SKM-1 treated with dmso at 0.1 percent for 144 hours (cell line): ENCODE results near the gene SUSD3.
A peak's percentile ranks its signal among the peaks of the same experiment; 100 is the strongest.
"Not testable (repeated sequence)": the region's sequence is repeated elsewhere in the genome, so short reads cannot be mapped to it uniquely, and the experiment has no call there.

Experiments
- DNase-seq: peaks from one replicate; lab custom pipeline; 2025; ENCODE audit not compliant: unreplicated experiment; lab: John Stamatoyannopoulos, UW

SUSD3 gene

GRCh38 chr9:93091453-93092081 is 33.1 kb downstream of the SUSD3 start:
- no peak for DNase-seq

GRCh38 chr9:93092251-93092991 is 33.9 kb downstream of the SUSD3 start:
- no peak for DNase-seq

GRCh38 chr9:93093127-93093876 is 34.8 kb downstream of the SUSD3 start:
- DNase-seq: no peak

- no peak for DNase-seq
Observed at GRCh38 chr9:93093877-93094657, 35.6 kb downstream of the SUSD3 start.

GRCh38 chr9:93094658-93095204 is 36.2 kb downstream of the SUSD3 start:
- peak; percentile 49 for DNase-seq

GRCh38 chr9:93095205-93096130 is 37.0 kb downstream of the SUSD3 start:
- peak; percentile 90 for DNase-seq

- DNase-seq: no peak
Observed at GRCh38 chr9:93096131-93096802, 37.8 kb downstream of the SUSD3 start, which contains the start of gene CARD19. TSS of gene CARD19 (plus strand) at chr9:93096217. CDS start at chr9:93096346, 129 bp downstream.

- DNase-seq: no peak
Observed at GRCh38 chr9:93096811-93097382, 38.4 kb downstream of the SUSD3 start.

GRCh38 chr9:93097511-93098201 is 39.2 kb downstream of the SUSD3 start:
- DNase-seq: no peak

GRCh38 chr9:93098236-93098946 is 39.9 kb downstream of the SUSD3 start:
- DNase-seq: peak; percentile 26

GRCh38 chr9:93099551-93100275 is 41.2 kb downstream of the SUSD3 start:
- DNase-seq: no peak

GRCh38 chr9:93100276-93100636 is 41.8 kb downstream of the SUSD3 start:
- no peak for DNase-seq

- DNase-seq: not testable (repeated sequence)
Observed at GRCh38 chr9:93101086-93101485, 42.6 kb downstream of the SUSD3 start.

- DNase-seq: no peak
Observed at GRCh38 chr9:93105620-93106019, 47.1 kb downstream of the SUSD3 start.

GRCh38 chr9:93107151-93107824 is 48.8 kb downstream of the SUSD3 start:
- DNase-seq: no peak

GRCh38 chr9:93107825-93108161 is 49.3 kb downstream of the SUSD3 start:
- no peak for DNase-seq
